Skeletal muscle satellite cell (primary cell): ENCODE data around the gene IARS2.

Source experiments
- H3K27me3 ChIP-seq: 2 replicates; pipeline ENCODE4 v1.7.0; 2013; ENCODE audit warnings: low read length; ENCODE audit not compliant: control insufficient read depth, insufficient read depth
- H3K36me3 ChIP-seq: 2 replicates; pipeline ENCODE4 v1.7.0; 2013; ENCODE audit warnings: mild to moderate bottlenecking, control low read depth, low read length; ENCODE audit not compliant: insufficient read depth
- H3K4me1 ChIP-seq: 2 replicates; pipeline ENCODE4 v1.7.0; 2013; ENCODE audit warnings: low read length; ENCODE audit not compliant: control insufficient read depth, insufficient read depth
- H3K4me2 ChIP-seq: 2 replicates; pipeline ENCODE4 v1.7.0; 2013; ENCODE audit warnings: mild to moderate bottlenecking, low read length
- H3K4me3 ChIP-seq: 2 replicates; pipeline ENCODE4 v1.7.0; 2013; ENCODE audit warnings: low read length
- H3K9ac ChIP-seq: 2 replicates; pipeline ENCODE4 v1.7.0; 2013; ENCODE audit warnings: mild to moderate bottlenecking, low read depth, low read length, moderate library complexity
- H3K9me3 ChIP-seq: replicated peaks from 2 replicates; pipeline ENCODE4 v1.7.0; 2013; ENCODE audit warnings: mild to moderate bottlenecking, control low read depth, low read length

IARS2 gene

DNA sequence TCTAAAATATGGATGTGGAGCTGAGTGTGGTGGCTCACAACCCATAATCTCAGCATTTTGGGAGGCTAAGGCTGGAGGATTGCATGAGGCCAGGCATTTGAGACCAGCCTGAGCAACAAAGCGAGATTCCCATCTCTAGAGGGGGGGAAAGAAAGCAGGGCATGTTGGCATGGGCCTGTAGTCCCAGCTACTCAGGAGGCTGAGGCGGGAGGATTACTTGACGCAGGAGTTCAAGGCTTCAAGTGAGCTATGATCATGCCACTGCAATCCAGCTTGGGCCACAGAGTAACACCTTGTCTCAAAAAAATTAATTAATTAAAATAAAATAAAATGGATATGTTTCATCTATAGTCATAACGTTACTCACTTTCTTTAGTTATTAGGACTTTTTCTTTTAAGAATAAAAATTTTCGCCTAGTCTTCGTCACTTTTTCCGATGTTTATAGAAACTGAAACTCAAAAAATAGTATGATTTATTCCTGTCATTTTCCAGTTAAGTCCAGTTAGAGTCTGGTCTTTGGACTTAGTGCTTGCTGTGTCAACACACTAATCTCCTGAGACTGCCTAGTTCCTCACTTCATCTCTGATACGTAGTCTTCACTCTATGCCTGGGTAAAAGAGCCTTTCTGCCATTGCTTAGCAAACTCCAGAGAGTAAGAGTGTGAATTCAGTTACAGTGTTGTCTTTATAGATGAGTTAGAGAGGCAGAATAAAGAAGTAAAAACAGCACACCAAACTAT, 28.0 kb downstream of the IARS2 start:
- Histone ChIP-seq H3K4me2 (no peak overlapping the region), H3K4me3 (no peak overlapping the region), H3K9me3 (no peaks in the 10 kb centered on the region), H3K27me3 (no peaks in the 10 kb centered on the region), H3K4me1 (no peaks in the 10 kb centered on the region), H3K36me3 (peaks cover 14% of the 10 kb centered on the region), H3K9ac (no peak overlapping the region)

DNA sequence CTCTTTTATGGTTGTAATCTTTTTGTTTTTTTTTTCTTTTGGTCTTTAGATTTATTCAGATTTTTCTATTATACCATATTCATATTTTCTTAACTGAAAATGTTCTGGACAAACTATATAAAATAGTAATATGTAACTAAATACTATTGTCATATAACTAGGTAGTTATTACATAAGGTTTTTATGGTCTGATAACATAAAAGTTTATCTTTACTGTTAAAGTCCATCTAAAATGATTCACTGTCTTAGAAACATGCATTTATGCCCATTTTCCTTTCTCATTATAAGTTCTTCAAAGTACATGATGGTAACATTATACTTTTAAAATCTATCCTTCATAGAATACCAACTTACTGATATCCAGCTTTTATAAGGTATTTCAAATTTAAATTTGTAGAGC, 29.1 kb downstream of the IARS2 start:
- Histone ChIP-seq H3K4me1 (no peaks in the 10 kb centered on the region), H3K4me2 (no peak overlapping the region), H3K9ac (no peak overlapping the region), H3K4me3 (no peak overlapping the region), H3K36me3 (peaks cover 16% of the 10 kb centered on the region), H3K9me3 (no peaks in the 10 kb centered on the region), H3K27me3 (no peaks in the 10 kb centered on the region)

DNA sequence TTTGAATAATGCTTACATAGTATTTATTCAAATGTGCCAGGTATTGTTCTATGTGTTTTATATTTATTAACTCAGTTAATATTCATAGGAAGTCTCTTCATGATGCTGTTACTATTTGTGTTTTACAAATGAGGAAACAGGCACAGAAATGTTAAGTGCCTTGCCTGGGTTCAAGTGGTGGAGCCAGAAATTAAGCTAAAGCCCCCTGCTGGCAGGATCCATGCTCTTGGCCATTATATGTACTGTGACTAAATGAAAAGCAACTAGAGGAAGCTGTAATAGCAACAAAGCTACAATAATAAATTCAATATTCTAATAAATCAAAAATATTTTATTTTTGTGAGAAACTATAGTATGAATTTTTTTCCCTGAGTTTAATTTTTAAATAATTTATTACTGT, 30.0 kb downstream of the IARS2 start:
- peaks cover 16% of the 10 kb centered on the region for H3K36me3 ChIP-seq

DNA sequence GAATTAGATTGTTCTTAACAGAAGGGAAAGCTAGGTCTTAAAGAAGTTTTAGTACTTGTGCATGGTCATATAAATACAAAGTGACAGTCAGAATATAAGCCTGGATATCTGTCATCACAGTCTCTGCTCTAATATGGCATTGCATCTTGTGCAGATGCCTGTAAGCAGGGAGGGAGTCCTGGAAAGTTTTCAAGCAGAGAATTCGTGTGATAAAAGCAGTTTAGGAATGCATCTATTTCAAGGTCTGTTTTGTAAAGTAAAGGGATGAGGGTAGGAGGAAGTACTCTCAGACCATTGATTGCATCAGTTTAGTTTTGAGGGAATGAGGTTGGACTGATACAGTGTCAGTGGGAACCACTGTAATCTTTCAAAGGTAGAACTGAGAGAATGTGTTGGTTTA, 30.6 kb downstream of the IARS2 start:
- no peaks in the 10 kb centered on the region for H3K27me3 ChIP-seq
- H3K4me2 ChIP-seq: no peak overlapping the region
- no peaks in the 10 kb centered on the region for H3K4me1 ChIP-seq
- H3K9ac ChIP-seq: no peak overlapping the region
- peaks cover 21% of the 10 kb centered on the region for H3K36me3 ChIP-seq
- H3K4me3 ChIP-seq: no peak overlapping the region
- H3K9me3 ChIP-seq: no peaks in the 10 kb centered on the region

More for the DNA sequence above, 30.0 kb downstream of the IARS2 start:
- Histone ChIP-seq H3K4me1 (no peaks in the 10 kb centered on the region), H3K9ac (no peak overlapping the region), H3K9me3 (no peaks in the 10 kb centered on the region), H3K27me3 (no peaks in the 10 kb centered on the region), H3K4me3 (no peak overlapping the region), H3K4me2 (no peak overlapping the region)

DNA sequence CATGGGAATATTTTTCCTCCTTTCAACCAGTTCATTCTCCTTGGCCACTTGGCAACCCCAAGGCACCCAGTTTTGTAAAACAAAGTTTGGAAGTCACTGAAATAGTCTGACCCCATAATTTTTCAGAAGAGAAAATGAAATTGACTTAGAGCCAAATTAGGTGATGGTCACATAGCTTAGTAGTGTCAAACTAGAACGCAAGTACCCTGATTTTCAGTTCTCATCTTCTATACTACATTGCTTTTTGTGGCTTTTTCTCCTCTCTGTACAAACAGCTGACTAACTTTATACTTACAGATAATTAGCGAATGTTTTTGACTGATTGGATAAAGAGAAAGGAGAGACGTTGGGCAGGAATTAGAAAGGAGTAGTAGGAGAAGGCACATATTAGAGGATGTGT, 33.1 kb downstream of the IARS2 start:
- Histone ChIP-seq H3K9ac (no peak overlapping the region), H3K4me3 (no peak overlapping the region), H3K4me2 (no peak overlapping the region), H3K27me3 (no peaks in the 10 kb centered on the region), H3K9me3 (no peaks in the 10 kb centered on the region), H3K36me3 (peaks cover 26% of the 10 kb centered on the region), H3K4me1 (no peaks in the 10 kb centered on the region)

DNA sequence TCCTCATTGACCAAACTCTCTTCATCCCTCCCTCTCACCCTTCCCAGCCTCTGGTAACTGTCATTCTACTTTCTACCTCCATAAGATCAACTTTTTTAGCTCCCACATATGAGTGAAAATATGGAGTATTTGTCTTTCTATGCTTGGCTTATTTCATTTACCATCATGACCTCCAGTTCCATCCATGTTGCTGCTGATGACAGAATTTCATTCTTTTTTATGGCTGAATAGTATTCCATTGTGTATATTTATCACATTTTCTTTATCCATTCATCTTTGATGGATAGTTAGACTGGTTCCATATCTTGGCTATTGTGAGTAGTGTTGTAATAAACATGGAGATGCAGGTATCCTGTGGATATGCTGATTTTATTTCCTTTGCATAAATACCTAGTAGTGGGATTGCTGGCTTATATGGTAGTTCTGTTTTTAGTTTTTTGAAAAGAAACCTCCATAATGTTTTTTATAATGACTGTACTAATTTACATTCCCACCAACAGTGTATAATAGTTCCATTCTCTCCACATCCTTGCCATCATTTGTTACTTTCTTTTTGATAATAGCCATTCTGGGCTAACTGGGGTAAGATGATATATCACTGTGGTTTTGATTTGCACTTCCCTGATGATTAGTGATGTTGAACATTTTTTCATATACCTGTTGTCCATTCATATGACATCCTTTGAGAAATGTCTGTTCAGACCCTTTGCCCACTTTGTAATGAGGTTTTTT, 35.7 kb downstream of the IARS2 start:
- H3K4me2 ChIP-seq: no peak overlapping the region
- H3K36me3 ChIP-seq: peaks cover 39% of the 10 kb centered on the region
- H3K27me3 ChIP-seq: no peaks in the 10 kb centered on the region
- H3K4me1 ChIP-seq: no peaks in the 10 kb centered on the region
- H3K4me3 ChIP-seq: no peak overlapping the region
- no peak overlapping the region for H3K9ac ChIP-seq
- H3K9me3 ChIP-seq: no peaks in the 10 kb centered on the region

DNA sequence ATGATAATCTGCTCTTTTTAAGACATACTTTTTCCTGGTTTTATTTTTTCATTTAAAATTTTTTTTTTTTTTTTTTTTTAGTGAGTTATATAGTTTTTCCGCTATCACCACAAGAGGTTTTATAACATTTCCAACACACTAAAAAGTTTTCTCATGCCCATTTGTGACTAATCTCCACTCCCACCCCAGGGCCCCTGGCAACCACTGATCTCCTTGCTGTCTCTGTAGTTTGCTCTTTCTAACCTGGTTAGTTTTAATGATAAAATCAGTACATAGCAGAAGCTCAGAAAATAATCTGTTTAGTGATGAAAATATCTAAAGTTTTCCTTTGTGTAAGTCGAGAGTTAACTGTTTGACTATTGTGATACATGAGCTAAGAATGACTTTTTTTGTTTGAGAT, 41.8 kb downstream of the IARS2 start:
- Histone ChIP-seq H3K36me3 (peaks cover 51% of the 10 kb centered on the region), H3K9me3 (no peaks in the 10 kb centered on the region), H3K9ac (no peak overlapping the region)

DNA sequence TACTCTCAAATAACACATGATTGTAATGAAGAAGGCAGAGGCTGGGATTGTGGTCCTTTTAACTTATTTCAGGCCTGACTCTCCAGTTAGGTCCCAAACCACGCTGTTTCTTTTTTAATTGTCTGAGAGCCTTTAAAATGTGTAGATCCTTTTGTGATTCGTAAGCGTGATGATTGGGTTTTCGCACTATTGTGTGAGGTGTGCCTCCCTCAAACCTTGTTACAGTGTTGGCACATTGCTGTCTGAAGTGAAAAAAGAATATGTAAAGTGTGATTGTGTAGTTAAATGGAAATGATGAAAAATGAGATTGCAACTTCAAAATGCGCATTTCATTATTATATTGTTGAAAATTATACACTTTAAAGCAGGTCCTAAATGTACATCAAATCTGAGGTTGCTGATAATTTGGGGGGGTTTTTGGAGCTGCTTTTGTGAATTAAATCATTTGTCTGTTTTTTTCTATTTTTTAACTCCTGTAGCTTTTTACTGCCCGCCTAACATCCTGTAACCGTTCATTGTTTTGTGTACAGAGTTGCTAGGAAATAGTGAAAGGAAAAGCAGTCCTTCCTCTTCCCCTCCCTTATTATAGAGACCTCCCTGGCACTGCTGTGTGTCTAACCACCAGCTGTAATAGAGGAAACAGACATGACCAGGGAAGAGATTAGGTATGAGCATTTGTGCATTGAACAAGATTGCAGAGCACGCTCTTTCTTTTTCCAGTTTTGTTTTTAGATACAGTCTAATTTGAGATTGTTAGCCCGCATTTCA, 43.3 kb downstream of the IARS2 start:
- Histone ChIP-seq H3K4me1 (no peaks in the 10 kb centered on the region), H3K9me3 (no peaks in the 10 kb centered on the region), H3K9ac (no peak overlapping the region), H3K4me2 (no peak overlapping the region), H3K36me3 (peaks cover 60% of the 10 kb centered on the region), H3K4me3 (no peak overlapping the region), H3K27me3 (no peaks in the 10 kb centered on the region)

More for the DNA sequence above, 41.8 kb downstream of the IARS2 start:
- no peaks in the 10 kb centered on the region for H3K27me3 ChIP-seq
- H3K4me2 ChIP-seq: no peak overlapping the region
- H3K4me3 ChIP-seq: no peak overlapping the region
- no peaks in the 10 kb centered on the region for H3K4me1 ChIP-seq

DNA sequence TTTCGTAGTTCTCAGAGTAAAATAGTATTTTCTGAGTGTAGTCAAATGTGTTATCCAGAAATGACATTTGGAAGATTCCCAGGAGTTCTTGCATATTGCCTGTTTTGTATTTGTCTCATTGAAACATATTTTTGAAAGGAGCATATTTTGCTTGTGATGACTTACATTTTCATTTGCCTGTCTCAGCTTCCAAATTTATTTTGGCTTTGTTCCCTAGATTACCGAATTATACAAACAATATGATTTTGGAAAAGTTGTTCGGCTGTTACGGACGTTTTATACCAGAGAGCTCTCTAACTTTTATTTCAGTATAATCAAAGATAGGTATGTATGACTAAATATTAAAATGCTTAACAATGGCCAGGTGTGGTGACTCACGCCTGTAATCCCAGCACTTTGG, 46.0 kb downstream of the IARS2 start:
- no peak overlapping the region for H3K4me2 ChIP-seq
- H3K4me1 ChIP-seq: no peaks in the 10 kb centered on the region
- no peak overlapping the region for H3K4me3 ChIP-seq
- H3K27me3 ChIP-seq: no peaks in the 10 kb centered on the region
- H3K9ac ChIP-seq: no peak overlapping the region
- H3K9me3 ChIP-seq: no peaks in the 10 kb centered on the region
- H3K36me3 ChIP-seq: peaks cover 55% of the 10 kb centered on the region

DNA sequence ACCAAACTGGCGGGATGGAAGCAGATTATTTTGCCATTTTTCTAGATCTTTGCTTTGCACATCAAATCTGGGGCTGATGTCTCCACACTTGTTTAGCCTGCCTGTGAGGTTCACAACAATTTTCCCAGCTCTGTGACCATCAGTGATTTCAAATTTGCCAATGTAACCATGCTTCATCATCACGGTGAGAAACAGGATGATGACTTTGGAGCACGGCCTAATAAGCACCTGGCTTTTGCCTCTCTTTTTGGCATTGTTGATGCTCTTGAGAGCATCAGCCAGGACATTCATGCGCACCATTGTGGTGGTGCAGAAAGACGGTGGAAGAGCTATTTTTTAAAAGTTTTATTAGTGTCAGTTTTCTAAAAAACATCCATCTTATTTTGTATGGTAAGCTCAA, 50.1 kb downstream of the IARS2 start:
- no peaks in the 10 kb centered on the region for H3K9me3 ChIP-seq
- peaks cover 67% of the 10 kb centered on the region for H3K36me3 ChIP-seq

DNA sequence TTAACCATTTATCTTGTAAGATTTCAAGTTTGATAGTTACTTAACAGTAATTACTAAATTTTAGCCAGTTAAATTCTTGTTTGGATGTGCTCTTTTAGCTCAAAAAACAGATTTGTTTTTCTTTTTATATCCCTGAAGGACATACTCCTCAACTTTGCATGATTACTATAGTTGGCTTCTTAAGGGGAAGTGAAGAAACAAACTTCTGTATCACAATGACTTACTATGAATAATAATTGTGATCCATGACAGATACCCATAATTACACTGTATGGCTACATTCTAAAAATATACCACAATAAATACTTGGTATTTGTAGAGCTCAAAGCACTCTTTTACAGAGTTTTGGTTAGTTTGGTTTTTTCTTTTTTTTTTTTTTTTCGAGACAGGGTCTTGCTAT, 55.8 kb downstream of the IARS2 start:
- Histone ChIP-seq H3K9me3 (no peaks in the 10 kb centered on the region), H3K4me1 (peaks cover 9% of the 10 kb centered on the region), H3K9ac (no peak overlapping the region), H3K36me3 (peaks cover 65% of the 10 kb centered on the region), H3K4me2 (no peak overlapping the region), H3K4me3 (no peak overlapping the region), H3K27me3 (no peaks in the 10 kb centered on the region)

More for the DNA sequence above, 50.1 kb downstream of the IARS2 start:
- Histone ChIP-seq H3K4me2 (no peak overlapping the region), H3K4me3 (no peak overlapping the region), H3K4me1 (no peaks in the 10 kb centered on the region), H3K27me3 (no peaks in the 10 kb centered on the region), H3K9ac (no peak overlapping the region)
